ENCODE results near the gene CFAP20DC. TPM values are rescaled to one million over a fixed set of nuclear protein-coding genes. Genes with fewer than 3 reads are reported as not detected.

Gene CFAP20DC
- total RNA-seq, 2 donors from 2014 or later, result 1.7 to 1.8 TPM

DNA sequence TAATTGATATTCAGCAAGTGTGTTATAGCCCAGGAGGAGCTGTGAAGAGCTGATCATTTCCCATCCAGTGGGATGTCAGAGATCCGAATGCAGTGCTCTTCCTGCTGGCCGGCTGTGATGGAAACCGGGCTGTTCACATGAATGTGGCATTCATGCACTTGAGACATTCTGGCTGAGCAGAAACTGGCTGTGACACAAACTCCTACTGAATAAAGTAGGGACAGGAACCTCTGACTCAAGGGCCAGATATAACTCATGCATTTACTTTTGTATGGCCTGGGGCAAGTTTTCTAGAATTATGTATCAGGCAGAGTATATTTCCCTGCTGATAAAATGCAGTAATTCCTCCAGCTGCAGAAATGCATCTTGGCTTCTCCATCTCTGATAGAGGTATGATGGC is 299.9 kb downstream of the CFAP20DC start:
- TF ChIP-seq, protein P1, sequence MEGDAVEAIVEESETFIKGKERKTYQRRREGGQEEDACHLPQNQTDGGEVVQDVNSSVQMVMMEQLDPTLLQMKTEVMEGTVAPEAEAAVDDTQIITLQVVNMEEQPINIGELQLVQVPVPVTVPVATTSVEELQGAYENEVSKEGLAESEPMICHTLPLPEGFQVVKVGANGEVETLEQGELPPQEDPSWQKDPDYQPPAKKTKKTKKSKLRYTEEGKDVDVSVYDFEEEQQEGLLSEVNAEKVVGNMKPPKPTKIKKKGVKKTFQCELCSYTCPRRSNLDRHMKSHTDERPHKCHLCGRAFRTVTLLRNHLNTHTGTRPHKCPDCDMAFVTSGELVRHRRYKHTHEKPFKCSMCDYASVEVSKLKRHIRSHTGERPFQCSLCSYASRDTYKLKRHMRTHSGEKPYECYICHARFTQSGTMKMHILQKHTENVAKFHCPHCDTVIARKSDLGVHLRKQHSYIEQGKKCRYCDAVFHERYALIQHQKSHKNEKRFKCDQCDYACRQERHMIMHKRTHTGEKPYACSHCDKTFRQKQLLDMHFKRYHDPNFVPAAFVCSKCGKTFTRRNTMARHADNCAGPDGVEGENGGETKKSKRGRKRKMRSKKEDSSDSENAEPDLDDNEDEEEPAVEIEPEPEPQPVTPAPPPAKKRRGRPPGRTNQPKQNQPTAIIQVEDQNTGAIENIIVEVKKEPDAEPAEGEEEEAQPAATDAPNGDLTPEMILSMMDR (IDR thresholded peaks at IDR 0.05), result no peak
- intact Hi-C loops (cut with DNase I), result no loop called here
- H3K27me3 ChIP-seq, result no peaks in the 10 kb centered on the region
- no peak overlapping the region for H3K9ac ChIP-seq (ENCODE audit: low read depth in 2 of 2, low read length in 2 of 2)
- no peak overlapping the region for H3K4me3 ChIP-seq
- H3K4me1 ChIP-seq, result no peaks in the 10 kb centered on the region
- no peak overlapping the region for H3K27ac ChIP-seq
- no peaks in the 10 kb centered on the region for H3K36me3 ChIP-seq
- no peak for DNase-seq
- H3K9me3 ChIP-seq, result no peaks in the 10 kb centered on the region

DNA sequence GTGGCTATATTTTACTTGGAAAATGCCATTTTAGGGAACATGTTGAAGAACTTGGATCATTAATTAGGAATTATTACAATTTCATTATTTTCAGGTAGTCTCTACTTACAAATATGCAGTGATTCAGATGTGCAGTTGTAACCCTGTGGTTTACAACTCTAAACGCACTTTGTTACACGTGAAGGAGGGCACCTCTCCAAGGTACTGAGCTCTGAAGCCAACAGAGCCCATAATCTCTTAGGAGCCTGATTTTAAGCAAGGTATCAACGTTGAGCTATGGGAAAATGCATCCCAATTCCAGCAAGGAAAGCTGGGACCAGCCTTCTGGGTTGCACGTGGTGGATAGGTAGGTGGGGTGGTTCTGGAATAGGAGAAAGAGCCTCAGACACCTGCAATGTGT is 301.8 kb downstream of the CFAP20DC start:
- DNase-seq, result no peak
- Histone ChIP-seq H3K36me3 (no peaks in the 10 kb centered on the region), H3K4me1 (no peaks in the 10 kb centered on the region), H3K9ac (ENCODE audit: low read depth in 2 of 2, low read length in 2 of 2) (no peak overlapping the region), H3K4me3 (no peak overlapping the region), H3K27me3 (no peaks in the 10 kb centered on the region), H3K9me3 (no peaks in the 10 kb centered on the region), H3K27ac (no peak overlapping the region)
- intact Hi-C loops (cut with DNase I), result no loop called here
- TF ChIP-seq, protein P1 (IDR thresholded peaks at IDR 0.05), result no peak

DNA sequence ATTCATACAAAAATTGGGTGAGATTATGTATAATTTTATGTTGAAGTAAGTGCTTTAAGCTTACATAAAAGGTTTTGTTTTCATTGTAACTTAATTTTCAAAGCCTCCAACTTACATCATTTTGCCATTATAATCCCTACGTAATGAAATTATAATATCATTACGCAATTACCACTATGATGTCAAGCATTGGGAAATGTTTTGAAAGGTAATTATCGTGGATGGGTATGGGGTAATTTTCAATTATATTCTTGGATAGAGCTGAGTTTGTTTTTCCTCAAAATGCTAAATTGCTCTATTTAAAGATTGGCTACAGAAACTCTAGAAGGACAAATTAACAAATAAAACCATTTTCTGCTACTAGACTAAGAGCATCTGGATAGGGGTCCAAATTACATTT is 303.1 kb downstream of the CFAP20DC start:
- no peak for DNase-seq
- Histone ChIP-seq H3K9me3 (no peaks in the 10 kb centered on the region), H3K36me3 (no peaks in the 10 kb centered on the region), H3K9ac (ENCODE audit: low read depth in 2 of 2, low read length in 2 of 2) (no peak overlapping the region), H3K27ac (no peak overlapping the region), H3K4me1 (no peaks in the 10 kb centered on the region), H3K27me3 (no peaks in the 10 kb centered on the region), H3K4me3 (no peak overlapping the region)
- TF ChIP-seq, protein P1 (IDR thresholded peaks at IDR 0.05), result no peak
- intact Hi-C loops (cut with DNase I), result no loop called here

DNA sequence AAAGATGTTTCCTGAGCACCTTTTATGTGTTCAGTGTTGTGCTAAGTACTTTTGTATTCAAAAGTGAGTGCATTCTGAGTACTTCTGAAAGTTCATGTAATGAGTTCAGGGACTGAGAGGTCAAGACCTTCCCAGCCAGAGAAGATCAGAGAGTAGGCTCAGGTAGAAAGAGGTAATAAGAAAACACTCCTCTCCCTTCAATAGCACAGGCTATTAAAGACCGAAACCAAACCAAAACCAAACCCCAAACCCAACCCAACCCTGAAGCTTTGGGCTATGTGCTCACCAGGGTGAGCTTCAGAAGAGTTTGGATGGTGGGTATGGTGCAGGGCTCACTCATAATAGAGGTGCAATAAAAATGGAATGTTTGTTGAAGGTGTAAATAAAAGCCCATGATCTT is 306.5 kb downstream of the CFAP20DC start:
- H3K4me3 ChIP-seq, result no peak overlapping the region
- H3K9ac ChIP-seq (ENCODE audit: low read depth in 2 of 2, low read length in 2 of 2), result no peak overlapping the region
- H3K27ac ChIP-seq, result no peak overlapping the region
- intact Hi-C loops (cut with DNase I), result no loop called here
- no peaks in the 10 kb centered on the region for H3K36me3 ChIP-seq
- DNase-seq, result no peak
- no peaks in the 10 kb centered on the region for H3K4me1 ChIP-seq
- TF ChIP-seq, protein P1 (IDR thresholded peaks at IDR 0.05), result no peak
- H3K9me3 ChIP-seq, result no peaks in the 10 kb centered on the region
- no peaks in the 10 kb centered on the region for H3K27me3 ChIP-seq

DNA sequence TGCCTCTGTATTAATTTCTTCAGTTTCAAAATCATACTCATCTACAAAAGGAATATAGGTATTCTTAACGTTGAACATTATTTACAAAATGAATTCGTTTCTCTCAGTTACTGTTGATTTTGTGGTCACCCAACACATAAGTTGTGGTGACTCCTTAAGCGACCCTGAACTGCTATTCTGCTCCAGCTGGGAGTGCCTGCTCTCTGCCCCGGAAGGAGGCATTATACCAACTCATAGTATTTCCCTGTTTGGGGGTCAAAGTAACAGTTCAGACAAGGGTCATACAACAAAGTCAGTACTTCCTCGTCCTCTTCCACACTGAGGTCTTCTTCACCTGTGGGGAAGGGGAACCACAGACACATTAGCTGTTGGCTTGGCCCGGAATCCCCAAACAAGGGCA is 307.6 kb downstream of the CFAP20DC start:
- Histone ChIP-seq H3K4me3 (no peak overlapping the region), H3K27ac (no peak overlapping the region), H3K27me3 (no peaks in the 10 kb centered on the region), H3K4me1 (no peaks in the 10 kb centered on the region), H3K36me3 (no peaks in the 10 kb centered on the region), H3K9ac (ENCODE audit: low read depth in 2 of 2, low read length in 2 of 2) (no peak overlapping the region), H3K9me3 (no peaks in the 10 kb centered on the region)
- peak; percentile 42 for DNase-seq
- intact Hi-C loops (cut with DNase I), result no loop called here
- TF ChIP-seq, protein P1 (IDR thresholded peaks at IDR 0.05), result no peak

DNA sequence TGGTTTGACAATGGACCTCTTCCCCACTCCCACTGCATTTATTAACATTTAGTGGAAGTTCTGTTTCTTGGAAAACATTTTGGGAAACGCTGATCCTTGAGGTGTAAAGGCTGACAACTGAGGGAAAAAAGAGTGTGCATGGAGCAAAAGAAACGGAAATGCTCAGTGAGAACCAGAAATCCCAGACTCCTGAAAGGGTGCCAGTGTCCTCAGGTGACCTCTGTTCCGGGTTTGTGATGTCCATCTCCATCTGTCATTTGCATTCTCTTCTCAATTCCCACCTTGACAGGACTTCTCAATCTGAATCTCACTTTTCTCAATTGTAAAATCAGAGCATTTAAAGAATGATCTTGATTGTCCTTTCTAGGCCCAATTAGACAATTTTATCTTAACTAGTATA is 312.2 kb downstream of the CFAP20DC start:
- Histone ChIP-seq H3K4me1 (no peaks in the 10 kb centered on the region), H3K9me3 (no peaks in the 10 kb centered on the region), H3K27ac (no peak overlapping the region), H3K4me3 (no peak overlapping the region), H3K9ac (ENCODE audit: low read depth in 2 of 2, low read length in 2 of 2) (no peak overlapping the region), H3K36me3 (no peaks in the 10 kb centered on the region), H3K27me3 (no peaks in the 10 kb centered on the region)
- no peak for DNase-seq
- intact Hi-C loops (cut with DNase I), result no loop called here
- TF ChIP-seq, protein P1 (IDR thresholded peaks at IDR 0.05), result no peak
